Vagina (tissue), 2 donors: ENCODE measurements around the gene NFE2L2.

Experiments used
- POLR2A ChIP-seq, 2 donors: fragments of 450-650 bp; IDR thresholded peaks; one replicate each; pipeline ENCODE4 v1.6.1; 2017; ENCODE audit warnings: antibody characterized with exemption in 2 of 2, mild to moderate bottlenecking in 2 of 2, moderate library complexity in 2 of 2
- POLR2AphosphoS5 ChIP-seq, 2 donors: sonication (generic); formaldehyde crosslinking; IDR thresholded peaks; one replicate each; pipeline ENCODE4 v1.9.0; 2017; ENCODE audit warnings: antibody characterized with exemption in 2 of 2, mild to moderate bottlenecking in 2 of 2, low read depth in 1 of 2; ENCODE audit not compliant: insufficient read depth in 1 of 2
- TF ChIP-seq, protein P1 (sequence below), 3 experiments: fragments of 450-650 bp in 2 of 3; fragments of 200-600 bp in 1 of 3; sonication (generic) in 1 of 3; IDR thresholded peaks; one replicate each; pipeline ENCODE4 v1.5.1; 2017 to 2019; ENCODE audit warnings: antibody characterized with exemption in 3 of 3, mild to moderate bottlenecking in 2 of 3, moderate library complexity in 2 of 3

DNA sequence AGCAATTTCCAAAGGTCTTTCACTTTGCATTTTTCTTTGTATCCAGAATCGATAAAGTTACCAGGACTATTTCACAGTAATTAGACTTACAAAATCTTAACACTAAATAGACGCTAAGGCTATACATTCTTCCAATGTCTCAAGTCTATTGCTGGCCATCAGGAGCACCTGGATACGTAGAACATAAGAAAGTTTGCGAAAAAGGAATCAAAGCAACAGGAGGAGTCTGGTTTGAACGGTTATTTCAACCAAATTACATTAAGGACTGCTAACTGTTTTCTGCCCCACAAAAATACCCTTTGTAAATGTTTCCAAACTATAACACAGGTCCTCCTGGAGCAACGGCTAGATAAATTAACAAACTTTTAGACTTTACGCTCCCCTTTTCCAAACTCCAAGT lies 53.4 kb downstream of the NFE2L2 start:
- TF ChIP-seq POLR2A (IDR thresholded peaks at IDR 0.05) (no peak), POLR2AphosphoS5 (IDR thresholded peaks at IDR 0.05; ENCODE audit: insufficient read depth in 1 of 2, low read depth in 1 of 2) (no peak)
- TF ChIP-seq, protein P1, sequence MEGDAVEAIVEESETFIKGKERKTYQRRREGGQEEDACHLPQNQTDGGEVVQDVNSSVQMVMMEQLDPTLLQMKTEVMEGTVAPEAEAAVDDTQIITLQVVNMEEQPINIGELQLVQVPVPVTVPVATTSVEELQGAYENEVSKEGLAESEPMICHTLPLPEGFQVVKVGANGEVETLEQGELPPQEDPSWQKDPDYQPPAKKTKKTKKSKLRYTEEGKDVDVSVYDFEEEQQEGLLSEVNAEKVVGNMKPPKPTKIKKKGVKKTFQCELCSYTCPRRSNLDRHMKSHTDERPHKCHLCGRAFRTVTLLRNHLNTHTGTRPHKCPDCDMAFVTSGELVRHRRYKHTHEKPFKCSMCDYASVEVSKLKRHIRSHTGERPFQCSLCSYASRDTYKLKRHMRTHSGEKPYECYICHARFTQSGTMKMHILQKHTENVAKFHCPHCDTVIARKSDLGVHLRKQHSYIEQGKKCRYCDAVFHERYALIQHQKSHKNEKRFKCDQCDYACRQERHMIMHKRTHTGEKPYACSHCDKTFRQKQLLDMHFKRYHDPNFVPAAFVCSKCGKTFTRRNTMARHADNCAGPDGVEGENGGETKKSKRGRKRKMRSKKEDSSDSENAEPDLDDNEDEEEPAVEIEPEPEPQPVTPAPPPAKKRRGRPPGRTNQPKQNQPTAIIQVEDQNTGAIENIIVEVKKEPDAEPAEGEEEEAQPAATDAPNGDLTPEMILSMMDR (IDR thresholded peaks at IDR 0.05), result no peak
